ENCODE measurements around the gene MIPOL1.

DNA sequence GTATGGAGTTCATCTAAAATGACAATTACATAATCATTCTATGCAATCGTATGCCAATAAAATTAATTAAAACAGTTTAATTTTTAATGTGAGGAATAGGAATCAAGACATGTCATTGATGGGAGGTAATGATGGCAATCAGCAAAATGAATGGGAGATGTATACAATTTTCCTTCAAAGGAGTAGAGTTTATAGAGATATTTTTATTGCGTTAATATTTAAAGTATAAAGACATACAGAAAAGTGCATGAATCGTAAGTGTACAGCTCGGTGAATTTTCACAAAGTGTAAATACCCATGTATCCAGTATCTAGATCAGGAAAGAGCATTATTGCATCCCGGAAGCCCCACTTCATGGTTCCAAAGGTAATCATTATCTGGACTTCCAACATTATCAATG lies 1.2 kb downstream of the MIPOL1 start:
- TF ChIP-seq, protein P1, sequence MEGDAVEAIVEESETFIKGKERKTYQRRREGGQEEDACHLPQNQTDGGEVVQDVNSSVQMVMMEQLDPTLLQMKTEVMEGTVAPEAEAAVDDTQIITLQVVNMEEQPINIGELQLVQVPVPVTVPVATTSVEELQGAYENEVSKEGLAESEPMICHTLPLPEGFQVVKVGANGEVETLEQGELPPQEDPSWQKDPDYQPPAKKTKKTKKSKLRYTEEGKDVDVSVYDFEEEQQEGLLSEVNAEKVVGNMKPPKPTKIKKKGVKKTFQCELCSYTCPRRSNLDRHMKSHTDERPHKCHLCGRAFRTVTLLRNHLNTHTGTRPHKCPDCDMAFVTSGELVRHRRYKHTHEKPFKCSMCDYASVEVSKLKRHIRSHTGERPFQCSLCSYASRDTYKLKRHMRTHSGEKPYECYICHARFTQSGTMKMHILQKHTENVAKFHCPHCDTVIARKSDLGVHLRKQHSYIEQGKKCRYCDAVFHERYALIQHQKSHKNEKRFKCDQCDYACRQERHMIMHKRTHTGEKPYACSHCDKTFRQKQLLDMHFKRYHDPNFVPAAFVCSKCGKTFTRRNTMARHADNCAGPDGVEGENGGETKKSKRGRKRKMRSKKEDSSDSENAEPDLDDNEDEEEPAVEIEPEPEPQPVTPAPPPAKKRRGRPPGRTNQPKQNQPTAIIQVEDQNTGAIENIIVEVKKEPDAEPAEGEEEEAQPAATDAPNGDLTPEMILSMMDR (IDR thresholded peaks at IDR 0.05; ENCODE audit: low read length), result no peak
- no peak for TF ChIP-seq EZH2 (IDR thresholded peaks at IDR 0.05; ENCODE audit: borderline replicate concordance, low read length)
